K562 (cell line): ENCODE data around the gene APBA2. TPM values are rescaled to one million over a fixed set of nuclear protein-coding genes. Genes with fewer than 3 reads are reported as not detected.

ENCODE experiments used
- ATAC-seq: fragments of 200-7000 bp; cut with Tn5 transposase; 3 replicates; pipeline ENCODE4 v1.9.1; 2020; ENCODE audit warnings: moderate library complexity
- BruUV-seq: library from RNA; stranded (reverse); fragments of 400-500 nt; replicated peaks from 2 replicates; lab custom pipeline; 2021; lab: Mats Ljungman, UMichigan
- CTCF ChIA-PET: fragments of 300-600 bp; formaldehyde crosslinking; extraction: SDS; loops from one replicate; lab custom pipeline; 2021; ENCODE audit warnings: low intra/inter-chr PET ratio; lab: Yijun Ruan, JAX
- POLR2A ChIA-PET: fragments of 300-600, 350-650 bp; sonication (Branson Sonifier 250); formaldehyde crosslinking; extraction: SDS; loops from one replicate; lab custom pipeline; 2021; ENCODE audit warnings: antibody characterized with exemption, inconsistent platforms; lab: Yijun Ruan, JAX
- DNase-seq, 4 experiments: peaks; one replicate each; pipeline versions ENCODE4 v3.0.0 to v3.0.0-alpha.2; 2011 to 2018; ENCODE audit warnings: low spot score in 3 of 4, mixed read lengths in 3 of 4; ENCODE audit errors: extremely low read depth in 1 of 4
- FAIRE-seq: peaks from 2 replicates; lab custom pipeline; 2011; peaks lifted over from hg19 to GRCh38; lab: Jason Lieb, UNC
- H2AFZ ChIP-seq: 2 replicates; pipeline ENCODE4 v1.6.0; 2011; ENCODE audit warnings: low read depth, low read length, control low read depth, inconsistent platforms
- H3K27ac ChIP-seq: fragments of 200-600 bp; 3 replicates; pipeline ENCODE4 v1.8.0; 2011; ENCODE audit warnings: low read depth, mild to moderate bottlenecking, control low read depth, inconsistent platforms, low read length, moderate library complexity, mixed read lengths; ENCODE audit errors: extremely low read depth
- H3K27me3 ChIP-seq, 2 experiments: fragments of 300-600 bp in 1 of 2; 2 replicates in 1 of 2; 3 replicates in 1 of 2; pipeline versions ENCODE4 v1.6.0 to v1.8.0; 2011; ENCODE audit warnings: inconsistent platforms in 2 of 2, low read length in 2 of 2, mild to moderate bottlenecking in 1 of 2, mixed read lengths in 1 of 2, moderate library complexity in 1 of 2; ENCODE audit not compliant: control insufficient read depth in 2 of 2, insufficient read depth in 2 of 2
- H3K36me3 ChIP-seq: fragments of 300-600 bp; 3 replicates; pipeline ENCODE4 v1.8.0; 2011; ENCODE audit warnings: mild to moderate bottlenecking, low read length, inconsistent platforms; ENCODE audit not compliant: control insufficient read depth, insufficient read depth
- H3K4me1 ChIP-seq, 2 experiments: fragments of 200-600 bp in 1 of 2; replicated peaks in 1 of 2; 2 replicates in 1 of 2; 3 replicates in 1 of 2; pipeline versions ENCODE4 v1.5.1 to v1.8.0; 2011; ENCODE audit warnings: inconsistent platforms in 2 of 2, low read length in 2 of 2, mild to moderate bottlenecking in 1 of 2, mixed read lengths in 1 of 2, moderate library complexity in 1 of 2; ENCODE audit not compliant: control insufficient read depth in 2 of 2, insufficient read depth in 2 of 2
- H3K4me2 ChIP-seq: 2 replicates; pipeline ENCODE4 v1.6.1; 2011; ENCODE audit warnings: low read length, control low read depth, inconsistent platforms, mixed read lengths; ENCODE audit not compliant: insufficient read depth
- H3K4me3 ChIP-seq: fragments of 200-600 bp; sonication (generic), shearing (Covaris generic); 2 replicates; pipeline ENCODE4 v1.5.1; 2016; ENCODE audit warnings: control low read depth, inconsistent platforms
- H3K79me2 ChIP-seq: fragments of 200-600 bp; 3 replicates; pipeline ENCODE4 v1.8.0; 2011; ENCODE audit warnings: low read length, inconsistent platforms; ENCODE audit not compliant: control insufficient read depth, insufficient read depth
- H3K9ac ChIP-seq, 2 experiments: 2 replicates each; pipeline versions ENCODE4 v1.6.0 to v1.6.1; 2011; ENCODE audit warnings: low read depth in 2 of 2, low read length in 2 of 2, control low read depth in 1 of 2, inconsistent platforms in 1 of 2, mild to moderate bottlenecking in 1 of 2, mixed read lengths in 1 of 2; ENCODE audit not compliant: insufficient read depth in 1 of 2
- H3K9me1 ChIP-seq: one replicate; pipeline ENCODE4 v1.6.0; 2011; ENCODE audit warnings: inconsistent platforms, mild to moderate bottlenecking, low read length, moderate library complexity; ENCODE audit not compliant: control insufficient read depth, insufficient read depth
- H3K9me3 ChIP-seq: replicated peaks from 2 replicates; pipeline ENCODE4 v1.5.1; 2011; ENCODE audit warnings: low read depth, low read length, inconsistent platforms; ENCODE audit not compliant: control insufficient read depth, insufficient read depth
- H4K20me1 ChIP-seq: replicated peaks from 2 replicates; pipeline ENCODE4 v1.6.1; 2011; ENCODE audit warnings: low read length, inconsistent platforms, mixed read lengths; ENCODE audit not compliant: control insufficient read depth, insufficient read depth
- ARID4B ChIP-seq: sonication (generic); formaldehyde crosslinking; IDR thresholded peaks from 2 replicates; pipeline ENCODE4 v1.8.0; 2022; ENCODE audit warnings: mild to moderate bottlenecking, missing genetic modification reagents
- COPS2 ChIP-seq: fragments of 450-650 bp; conservative IDR thresholded peaks from 2 replicates; pipeline ENCODE4 v1.6.1; 2016; ENCODE audit warnings: mild to moderate bottlenecking, moderate library complexity
- HNRNPL ChIP-seq: fragments of 200-400 bp; formaldehyde crosslinking; IDR thresholded peaks from 2 replicates; pipeline ENCODE4 v1.6.1; 2017; ENCODE audit warnings: low read depth, mild to moderate bottlenecking, low read length
- JUNB ChIP-seq: fragments of 450-650 bp; formaldehyde crosslinking; conservative IDR thresholded peaks from 2 replicates; pipeline ENCODE4 v1.4.0; 2020; ENCODE audit warnings: mild to moderate bottlenecking
- KLF10 ChIP-seq: fragments of 250-450 bp; sonication (Bioruptor Pico); IDR thresholded peaks from 2 replicates; pipeline ENCODE4 v1.6.1; 2021; ENCODE audit warnings: matching md5 sums
- NFIC ChIP-seq: fragments of 450-650 bp; IDR thresholded peaks from 2 replicates; pipeline ENCODE4 v1.6.1; 2017; ENCODE audit warnings: mild to moderate bottlenecking, inconsistent platforms
- NR2C1 ChIP-seq, 2 experiments: fragments of 450-650 bp; IDR thresholded peaks; 2 replicates each; pipeline ENCODE4 v1.6.1; 2017; ENCODE audit warnings: mild to moderate bottlenecking in 2 of 2, antibody characterized with exemption in 1 of 2, inconsistent platforms in 1 of 2, missing compliant biosample characterization in 1 of 2, missing genetic modification characterization in 1 of 2
- SFPQ ChIP-seq: fragments of 200-400 bp; formaldehyde crosslinking; IDR thresholded peaks from 2 replicates; pipeline ENCODE4 v1.6.1; 2017; ENCODE audit warnings: mild to moderate bottlenecking, low read depth, low read length, moderate library complexity
- TARDBP ChIP-seq: fragments of 450-650 bp; IDR thresholded peaks from 2 replicates; pipeline ENCODE4 v1.6.1; 2016
- ZNF146 ChIP-seq: IDR thresholded peaks from one replicate; pipeline ENCODE4 v1.6.1; 2018; ENCODE audit warnings: missing compliant biosample characterization; ENCODE audit not compliant: unreplicated experiment
- WGBS: fragments of 100-300 bp; shearing (Covaris generic); methylation state at CpG from one replicate; pipeline ENCODE4 v1.1.6; 2016; ENCODE audit warnings: low coverage, mixed read lengths; ENCODE audit not compliant: insufficient coverage; ENCODE audit errors: missing lambda C conversion rate; 5-methylcytosine and 5-hydroxymethylcytosine counted together
- in situ Hi-C: fragments of 300-500 bp; cut with MboI; formaldehyde crosslinking; loops from 4 replicates; pipeline ENCODE4 v1.15.0; 2018; ENCODE audit warnings: inconsistent platforms, mixed read lengths
- intact Hi-C: fragments of 100-400 bp; cut with micrococcal nuclease; formaldehyde crosslinking; loops from 2 replicates; pipeline ENCODE4 v1.14.2; 2022
- polyA plus RNA-seq, 8 experiments: library from polyadenylated mRNA; depleted of rRNA in 4 of 8; stranded (reverse) in 5 of 8; unstranded in 3 of 8; fragments of >200 nt; fragmentation: Nextera tagmentation in 2 of 8; fragmentation: Illumina TruSeq in 1 of 8; extraction: Ambion mirVana in 2 of 8; extraction: Trizol in 1 of 8; gene quantifications; 2 replicates each; pipeline versions ENCODE4 v1.2.1 to v1.2.3, GENCODE V29; 2011 to 2014; ENCODE audit warnings: inconsistent platforms in 1 of 8, missing spikeins in 1 of 8
- total RNA-seq, 7 experiments: library from RNA; depleted of rRNA in 6 of 7; stranded (reverse); fragments of >200 nt in 6 of 7; fragmentation: Illumina TruSeq in 2 of 7; extraction: Trizol in 2 of 7; gene quantifications; 2 replicates each; pipeline versions ENCODE4 v1.2.1 to v1.2.3, GENCODE V29; 2011 to 2021; ENCODE audit warnings: low replicate concordance in 1 of 7

APBA2 gene
- total and polyA plus RNA-seq, 9 of the 15 experiments (the other 6 are each of a cell fraction or from before 2014, with no cell fraction given): 0.24 to 40.9 (median 25.2) TPM

- 57% methylated on average over 4 of the region's 4 CpGs for WGBS
- in situ Hi-C loops (no loop called here), intact Hi-C loops (no loop called here)
- Histone ChIP-seq H3K4me2 (no peak overlapping the region), H3K4me1 (peaks cover 0 to 8% of the 10 kb centered on the region in 2 experiments; a peak in 1 of 5 replicates), H3K9ac (no peak overlapping the region), H3K27me3 (no peaks in the 10 kb centered on the region), H3K9me3 (no peaks in the 10 kb centered on the region), H2AFZ (no peak overlapping the region), H4K20me1 (no peaks in the 10 kb centered on the region), H3K9me1 (no peaks in the 10 kb centered on the region), H3K79me2 (no peaks in the 10 kb centered on the region), H3K4me3 (no peak overlapping the region), H3K36me3 (no peaks in the 10 kb centered on the region), H3K27ac (no peak overlapping the region)
- FAIRE-seq: no peak
- BruUV-seq: no TSS peak
- ChIA-PET CTCF (no interaction called here), POLR2A (interaction anchor here (0.6 to 1.0 kb wide), 2 partner anchors 9 to 46 kb away, joined by 3 read pairs; no protein-coding TSS in a partner anchor)
- ATAC-seq: no peak
- no peak for DNase-seq
- TF ChIP-seq ZNF146 (CRISPR knock-in tag) (no peak), ARID4B (CRISPR knock-in tag) (no peak), COPS2 (no peak), TARDBP (no peak), JUNB (CRISPR knock-in tag) (no peak), NFIC (no peak), KLF10 (CRISPR knock-in tag) (no peak), HNRNPL (no peak), NR2C1 (IDR thresholded peaks at IDR 0.05) (no peak), NR2C1 (tag; IDR thresholded peaks at IDR 0.05) (no peak), SFPQ (no peak)
Observed at GRCh38 chr15:28875461-28876000, 10.2 kb upstream of the APBA2 start.
